GM18861 (cell line): ENCODE data around the gene VPS8.
"Not testable (repeated sequence)": the region's sequence is repeated elsewhere in the genome, so short reads cannot be mapped to it uniquely, and the experiment has no call there.

ENCODE experiments used
- ATAC-seq: cut with Tn5 transposase; IDR thresholded peaks from one replicate; pipeline ENCODE4 v1.9.1; 2021; ENCODE audit not compliant: unreplicated experiment

The VPS8 gene

GRCh38 chr3:184914628-184915027 lies 102.7 kb downstream of the VPS8 start:
- ATAC-seq: no peak

GRCh38 chr3:184918750-184919149 lies 106.8 kb downstream of the VPS8 start:
- no peak for ATAC-seq

- no peak for ATAC-seq
Observed at GRCh38 chr3:184919651-184920050, 107.7 kb downstream of the VPS8 start.

GRCh38 chr3:184924547-184924946 lies 112.6 kb downstream of the VPS8 start:
- no peak for ATAC-seq

GRCh38 chr3:184927796-184928315 lies 115.9 kb downstream of the VPS8 start:
- no peak for ATAC-seq

GRCh38 chr3:184932777-184933176 lies 120.8 kb downstream of the VPS8 start:
- no peak for ATAC-seq

GRCh38 chr3:184937611-184938010 lies 125.6 kb downstream of the VPS8 start:
- no peak for ATAC-seq

- no peak for ATAC-seq
Observed at GRCh38 chr3:184941408-184941807, 129.4 kb downstream of the VPS8 start.

GRCh38 chr3:184942735-184943134 lies 130.8 kb downstream of the VPS8 start:
- ATAC-seq: no peak

- no peak for ATAC-seq
Observed at GRCh38 chr3:184944241-184944640, 132.3 kb downstream of the VPS8 start.

- ATAC-seq: no peak
Observed at GRCh38 chr3:184945886-184946625, 134.1 kb downstream of the VPS8 start.

- no peak for ATAC-seq
Observed at GRCh38 chr3:184946917-184947316, 135.0 kb downstream of the VPS8 start.

- no peak for ATAC-seq
Observed at GRCh38 chr3:184949251-184949965, 137.4 kb downstream of the VPS8 start.

- ATAC-seq: not testable (repeated sequence)
Observed at GRCh38 chr3:184950816-184951215, 138.8 kb downstream of the VPS8 start.

- no peak for ATAC-seq
Observed at GRCh38 chr3:184952671-184953070, 140.7 kb downstream of the VPS8 start.

- no peak for ATAC-seq
Observed at GRCh38 chr3:184953401-184953800, 141.4 kb downstream of the VPS8 start.

- ATAC-seq: no peak
Observed at GRCh38 chr3:184954251-184954650, 142.3 kb downstream of the VPS8 start.

- ATAC-seq: not testable (repeated sequence)
Observed at GRCh38 chr3:184954851-184955250, 142.9 kb downstream of the VPS8 start.

GRCh38 chr3:184965639-184966430 lies 153.9 kb downstream of the VPS8 start:
- no peak for ATAC-seq

GRCh38 chr3:184968115-184968514 lies 156.1 kb downstream of the VPS8 start:
- no peak for ATAC-seq

GRCh38 chr3:184970186-184970585 lies 158.2 kb downstream of the VPS8 start:
- ATAC-seq: no peak
